GM12864 (cell line): Measurements from ENCODE around the gene STOML1.

ENCODE experiments used
- DNase-seq: peaks from one replicate; pipeline ENCODE4 v3.0.0-alpha.2; 2011; ENCODE audit warnings: low read depth
- H3K4me3 ChIP-seq: 2 replicates; pipeline ENCODE4 v1.5.1; 2011; ENCODE audit warnings: mild to moderate bottlenecking, low read depth, low read length, control low read depth
- CTCF ChIP-seq: IDR thresholded peaks from 2 replicates; pipeline ENCODE4 v1.5.1; 2011; ENCODE audit warnings: low read depth, mild to moderate bottlenecking, moderate library complexity, low read length, control low read depth, inconsistent platforms; ENCODE audit errors: missing control alignments

The STOML1 gene

GRCh38 chr15:73972984-73973682, 19.0 kb downstream of the STOML1 start:
- DNase-seq, result no peak
- TF ChIP-seq CTCF, result peak; percentile 89
- H3K4me3 ChIP-seq, result no peak overlapping the region

GRCh38 chr15:73969151-73969759, 22.8 kb downstream of the STOML1 start:
- TF ChIP-seq CTCF, result no peak
- H3K4me3 ChIP-seq, result no peak overlapping the region
- DNase-seq, result no peak

GRCh38 chr15:73968461-73968860, 23.6 kb downstream of the STOML1 start:
- no peak for TF ChIP-seq CTCF

GRCh38 chr15:73965758-73966113, 26.4 kb downstream of the STOML1 start:
- no peak overlapping the region; the same call in 1 of the 2 replicates for H3K4me3 ChIP-seq
- no peak for TF ChIP-seq CTCF
- DNase-seq, result peak; percentile 54

More at GRCh38 chr15:73968461-73968860, 23.6 kb downstream of the STOML1 start:
- DNase-seq, result no peak
- no peak overlapping the region for H3K4me3 ChIP-seq

- no peak for DNase-seq
- no peak for TF ChIP-seq CTCF
- H3K4me3 ChIP-seq, result peak overlapping the region; percentile 35
Observed at GRCh38 chr15:73965094-73965757, 26.9 kb downstream of the STOML1 start.

GRCh38 chr15:73964736-73965093, 27.4 kb downstream of the STOML1 start:
- peak; percentile 98 for TF ChIP-seq CTCF
- H3K4me3 ChIP-seq, result peak overlapping the region; percentile 35
- peak; percentile 48 for DNase-seq
